ENCODE measurements around the gene PPOX.
A peak's percentile ranks its signal among the peaks of the same experiment; 100 is the strongest.

The PPOX gene

GRCh38 chr1:161166669-161167548, 683 bp downstream of the PPOX start:
- Histone ChIP-seq H3K9me3 (ENCODE audit: control insufficient read depth in 2 of 2, low read length in 2 of 2) (no peaks in the 10 kb centered on the region), H3K4me3 (ENCODE audit: low read length in 2 of 2) (peak overlapping the region; percentile 92 to 95), H3K27ac (ENCODE audit: low read length) (peak overlapping the region; percentile 89), H3K27me3 (ENCODE audit: control insufficient read depth in 1 of 2, insufficient read depth in 2 of 2, low read length in 2 of 2) (no peaks in the 10 kb centered on the region), H3K9ac (ENCODE audit: low read length in 2 of 2) (peak overlapping the region; percentile 87 to 95), H3K36me3 (ENCODE audit: control insufficient read depth in 2 of 2, insufficient read depth in 2 of 2, low read length in 2 of 2) (peaks cover 27 to 49% of the 10 kb centered on the region in 2 donors), H3K4me1 (ENCODE audit: control insufficient read depth, insufficient read depth, low read length) (peaks cover 31% of the 10 kb centered on the region)

- peaks cover 35% of the 10 kb centered on the region for H3K4me1 ChIP-seq (ENCODE audit: control insufficient read depth, insufficient read depth, low read length)
- peaks cover 40 to 46% of the 10 kb centered on the region in 2 donors for H3K36me3 ChIP-seq (ENCODE audit: control insufficient read depth in 2 of 2, insufficient read depth in 2 of 2, low read length in 2 of 2)
- H3K4me3 ChIP-seq (ENCODE audit: low read length in 2 of 2), result no peak overlapping the region
- H3K9me3 ChIP-seq (ENCODE audit: control insufficient read depth in 2 of 2, low read length in 2 of 2), result no peaks in the 10 kb centered on the region
- no peak overlapping the region for H3K9ac ChIP-seq (ENCODE audit: low read length in 2 of 2)
- no peaks in the 10 kb centered on the region for H3K27me3 ChIP-seq (ENCODE audit: control insufficient read depth in 1 of 2, insufficient read depth in 2 of 2, low read length in 2 of 2)
- H3K27ac ChIP-seq (ENCODE audit: low read length), result no peak overlapping the region
Measured at GRCh38 chr1:161168906-161169305, 2.7 kb downstream of the PPOX start.

GRCh38 chr1:161171191-161171590, 5.0 kb downstream of the PPOX start:
- H3K36me3 ChIP-seq (ENCODE audit: control insufficient read depth in 2 of 2, insufficient read depth in 2 of 2, low read length in 2 of 2), result peaks cover 47 to 51% of the 10 kb centered on the region in 2 donors
- H3K4me1 ChIP-seq (ENCODE audit: control insufficient read depth, insufficient read depth, low read length), result peaks cover 29% of the 10 kb centered on the region
- no peaks in the 10 kb centered on the region for H3K27me3 ChIP-seq (ENCODE audit: control insufficient read depth in 1 of 2, insufficient read depth in 2 of 2, low read length in 2 of 2)
- no peak overlapping the region for H3K27ac ChIP-seq (ENCODE audit: low read length)
- no peak overlapping the region for H3K4me3 ChIP-seq (ENCODE audit: low read length in 2 of 2)
- H3K9me3 ChIP-seq (ENCODE audit: control insufficient read depth in 2 of 2, low read length in 2 of 2), result no peaks in the 10 kb centered on the region
- H3K9ac ChIP-seq (ENCODE audit: low read length in 2 of 2), result peak overlapping the region in 1 of 2 donors; percentile 13

- H3K36me3 ChIP-seq (ENCODE audit: control insufficient read depth in 2 of 2, insufficient read depth in 2 of 2, low read length in 2 of 2), result peaks cover 47 to 51% of the 10 kb centered on the region in 2 donors
- peaks cover 33% of the 10 kb centered on the region for H3K4me1 ChIP-seq (ENCODE audit: control insufficient read depth, insufficient read depth, low read length)
- H3K9ac ChIP-seq (ENCODE audit: low read length in 2 of 2), result peak overlapping the region in 1 of 2 donors; percentile 13
- H3K27me3 ChIP-seq (ENCODE audit: control insufficient read depth in 1 of 2, insufficient read depth in 2 of 2, low read length in 2 of 2), result no peaks in the 10 kb centered on the region
- H3K27ac ChIP-seq (ENCODE audit: low read length), result peak overlapping the region; percentile 18
- no peak overlapping the region for H3K4me3 ChIP-seq (ENCODE audit: low read length in 2 of 2)
- H3K9me3 ChIP-seq (ENCODE audit: control insufficient read depth in 2 of 2, low read length in 2 of 2), result no peaks in the 10 kb centered on the region
Measured at GRCh38 chr1:161171696-161172095, 5.5 kb downstream of the PPOX start.

- Histone ChIP-seq H3K27ac (ENCODE audit: low read length) (peak overlapping the region; percentile 18), H3K9me3 (ENCODE audit: control insufficient read depth in 2 of 2, low read length in 2 of 2) (no peaks in the 10 kb centered on the region), H3K9ac (ENCODE audit: low read length in 2 of 2) (peak overlapping the region in 1 of 2 donors; percentile 35), H3K27me3 (ENCODE audit: control insufficient read depth in 1 of 2, insufficient read depth in 2 of 2, low read length in 2 of 2) (no peaks in the 10 kb centered on the region), H3K36me3 (ENCODE audit: control insufficient read depth in 2 of 2, insufficient read depth in 2 of 2, low read length in 2 of 2) (peaks cover 47 to 51% of the 10 kb centered on the region in 2 donors), H3K4me3 (ENCODE audit: low read length in 2 of 2) (no peak overlapping the region), H3K4me1 (ENCODE audit: control insufficient read depth, insufficient read depth, low read length) (peaks cover 29% of the 10 kb centered on the region)
Measured at GRCh38 chr1:161172349-161172748, 6.1 kb downstream of the PPOX start.

GRCh38 chr1:161172776-161173376, 6.7 kb downstream of the PPOX start:
- peaks cover 47 to 51% of the 10 kb centered on the region in 2 donors for H3K36me3 ChIP-seq (ENCODE audit: control insufficient read depth in 2 of 2, insufficient read depth in 2 of 2, low read length in 2 of 2)
- H3K9ac ChIP-seq (ENCODE audit: low read length in 2 of 2), result peak overlapping the region in 1 of 2 donors; percentile 35
- H3K27me3 ChIP-seq (ENCODE audit: control insufficient read depth in 1 of 2, insufficient read depth in 2 of 2, low read length in 2 of 2), result no peaks in the 10 kb centered on the region
- no peak overlapping the region for H3K4me3 ChIP-seq (ENCODE audit: low read length in 2 of 2)
- peak overlapping the region; percentile 31 for H3K27ac ChIP-seq (ENCODE audit: low read length)
- peaks cover 28% of the 10 kb centered on the region for H3K4me1 ChIP-seq (ENCODE audit: control insufficient read depth, insufficient read depth, low read length)
- no peaks in the 10 kb centered on the region for H3K9me3 ChIP-seq (ENCODE audit: control insufficient read depth in 2 of 2, low read length in 2 of 2)

- no peaks in the 10 kb centered on the region for H3K27me3 ChIP-seq (ENCODE audit: control insufficient read depth in 1 of 2, insufficient read depth in 2 of 2, low read length in 2 of 2)
- peaks cover 27% of the 10 kb centered on the region for H3K4me1 ChIP-seq (ENCODE audit: control insufficient read depth, insufficient read depth, low read length)
- H3K9ac ChIP-seq (ENCODE audit: low read length in 2 of 2), result no peak overlapping the region
- no peaks in the 10 kb centered on the region for H3K9me3 ChIP-seq (ENCODE audit: control insufficient read depth in 2 of 2, low read length in 2 of 2)
- peaks cover 45 to 51% of the 10 kb centered on the region in 2 donors for H3K36me3 ChIP-seq (ENCODE audit: control insufficient read depth in 2 of 2, insufficient read depth in 2 of 2, low read length in 2 of 2)
- no peak overlapping the region for H3K27ac ChIP-seq (ENCODE audit: low read length)
- H3K4me3 ChIP-seq (ENCODE audit: low read length in 2 of 2), result no peak overlapping the region
Measured at GRCh38 chr1:161173711-161174110, 7.5 kb downstream of the PPOX start.

GRCh38 chr1:161174911-161175310, 8.7 kb downstream of the PPOX start:
- H3K36me3 ChIP-seq (ENCODE audit: control insufficient read depth in 2 of 2, insufficient read depth in 2 of 2, low read length in 2 of 2), result peaks cover 37 to 41% of the 10 kb centered on the region in 2 donors
- H3K4me3 ChIP-seq (ENCODE audit: low read length in 2 of 2), result no peak overlapping the region
- no peaks in the 10 kb centered on the region for H3K27me3 ChIP-seq (ENCODE audit: control insufficient read depth in 1 of 2, insufficient read depth in 2 of 2, low read length in 2 of 2)
- H3K27ac ChIP-seq (ENCODE audit: low read length), result no peak overlapping the region
- H3K9me3 ChIP-seq (ENCODE audit: control insufficient read depth in 2 of 2, low read length in 2 of 2), result no peaks in the 10 kb centered on the region
- H3K9ac ChIP-seq (ENCODE audit: low read length in 2 of 2), result no peak overlapping the region
- H3K4me1 ChIP-seq (ENCODE audit: control insufficient read depth, insufficient read depth, low read length), result peaks cover 27% of the 10 kb centered on the region

- H3K27me3 ChIP-seq (ENCODE audit: control insufficient read depth in 1 of 2, insufficient read depth in 2 of 2, low read length in 2 of 2), result no peaks in the 10 kb centered on the region
- peak overlapping the region; percentile 86 to 95 for H3K9ac ChIP-seq (ENCODE audit: low read length in 2 of 2)
- H3K4me3 ChIP-seq (ENCODE audit: low read length in 2 of 2), result peak overlapping the region; percentile 78 to 95
- H3K4me1 ChIP-seq (ENCODE audit: control insufficient read depth, insufficient read depth, low read length), result peaks cover 27% of the 10 kb centered on the region
- H3K9me3 ChIP-seq (ENCODE audit: control insufficient read depth in 2 of 2, low read length in 2 of 2), result no peaks in the 10 kb centered on the region
- peaks cover 30 to 35% of the 10 kb centered on the region in 2 donors for H3K36me3 ChIP-seq (ENCODE audit: control insufficient read depth in 2 of 2, insufficient read depth in 2 of 2, low read length in 2 of 2)
- peak overlapping the region; percentile 89 for H3K27ac ChIP-seq (ENCODE audit: low read length)
Measured at GRCh38 chr1:161175771-161176453, 9.7 kb downstream of the PPOX start.

- Histone ChIP-seq H3K27me3 (ENCODE audit: control insufficient read depth in 1 of 2, insufficient read depth in 2 of 2, low read length in 2 of 2) (no peaks in the 10 kb centered on the region), H3K4me3 (ENCODE audit: low read length in 2 of 2) (peak overlapping the region; percentile 78 to 95), H3K27ac (ENCODE audit: low read length) (peak overlapping the region; percentile 89), H3K4me1 (ENCODE audit: control insufficient read depth, insufficient read depth, low read length) (peaks cover 27% of the 10 kb centered on the region), H3K9me3 (ENCODE audit: control insufficient read depth in 2 of 2, low read length in 2 of 2) (no peaks in the 10 kb centered on the region), H3K9ac (ENCODE audit: low read length in 2 of 2) (peak overlapping the region; percentile 86 to 95), H3K36me3 (ENCODE audit: control insufficient read depth in 2 of 2, insufficient read depth in 2 of 2, low read length in 2 of 2) (peaks cover 24 to 28% of the 10 kb centered on the region in 2 donors)
Measured at GRCh38 chr1:161176468-161177111, 10.4 kb downstream of the PPOX start.
